Measurements from ENCODE around the gene S100A9. TPM values are rescaled to one million over a fixed set of nuclear protein-coding genes. Genes with fewer than 3 reads are reported as not detected.

Gene S100A9
- total and polyA plus RNA-seq, 3 experiments from 2014 or later, result 1.6 to 4.7 (median 2.3) TPM

DNA sequence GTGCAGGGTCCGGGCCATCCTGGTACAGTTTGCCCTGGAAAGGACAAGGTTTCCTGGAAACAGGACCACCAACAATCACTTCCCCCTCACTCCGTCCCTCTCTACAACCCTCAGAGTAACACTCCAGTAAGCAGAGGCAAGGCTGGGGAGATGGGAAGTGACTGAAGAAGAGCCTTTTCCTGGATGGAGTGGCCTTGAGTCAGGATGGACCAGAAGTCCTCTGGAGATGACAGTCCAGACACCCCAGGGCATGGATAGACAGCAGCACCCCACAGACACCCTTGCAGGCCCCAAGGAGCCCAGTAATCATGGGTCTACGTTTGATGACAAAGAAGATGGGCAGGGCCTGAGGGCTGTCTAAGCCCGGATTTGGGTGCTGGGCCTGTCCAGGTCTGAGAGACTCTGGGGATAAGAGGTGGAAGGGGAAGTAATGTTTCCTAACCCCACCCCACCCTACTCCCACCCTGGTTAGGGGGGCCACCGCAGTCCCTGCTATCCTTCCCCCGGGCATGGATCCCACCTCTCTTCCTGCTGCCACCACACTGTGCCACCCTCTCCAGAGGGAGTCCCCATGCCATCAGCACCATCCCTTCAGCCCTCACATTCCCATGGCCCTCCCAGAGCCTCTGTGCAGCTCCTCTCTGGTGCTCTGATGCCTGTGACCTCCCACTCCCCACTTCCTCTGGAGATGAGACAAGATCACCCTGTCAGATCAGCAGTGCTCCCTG is 40.4 kb downstream of the S100A9 start:
- Mint-ChIP-seq H3K36me3 (no peaks in the 10 kb centered on the region), H3K27me3 (peaks cover 23 to 49% of the 10 kb centered on the region in 2 donors), H3K27ac (no peak overlapping the region), H3K9me3 (no peaks in the 10 kb centered on the region), H3K4me3 (no peak overlapping the region), H3K4me1 (no peaks in the 10 kb centered on the region)
- no peaks in the 10 kb centered on the region for H3K36me3 ChIP-seq (ENCODE audit: insufficient read depth, low read length)
- H3K27me3 ChIP-seq (ENCODE audit: insufficient read depth, low read length, poor library complexity, severe bottlenecking), result no peaks in the 10 kb centered on the region
- ChIA-PET CTCF (no interaction called here), POLR2A (no interaction called here)
- H3K9me3 ChIP-seq (ENCODE audit: low read length), result no peaks in the 10 kb centered on the region
- no peak overlapping the region for H3K4me3 ChIP-seq (ENCODE audit: low read length)
- no peak overlapping the region for H3K27ac ChIP-seq (ENCODE audit: low read depth, low read length)
- DNase-seq, result no peak
- no peaks in the 10 kb centered on the region for H3K4me1 ChIP-seq (ENCODE audit: insufficient read depth, low read length)

DNA sequence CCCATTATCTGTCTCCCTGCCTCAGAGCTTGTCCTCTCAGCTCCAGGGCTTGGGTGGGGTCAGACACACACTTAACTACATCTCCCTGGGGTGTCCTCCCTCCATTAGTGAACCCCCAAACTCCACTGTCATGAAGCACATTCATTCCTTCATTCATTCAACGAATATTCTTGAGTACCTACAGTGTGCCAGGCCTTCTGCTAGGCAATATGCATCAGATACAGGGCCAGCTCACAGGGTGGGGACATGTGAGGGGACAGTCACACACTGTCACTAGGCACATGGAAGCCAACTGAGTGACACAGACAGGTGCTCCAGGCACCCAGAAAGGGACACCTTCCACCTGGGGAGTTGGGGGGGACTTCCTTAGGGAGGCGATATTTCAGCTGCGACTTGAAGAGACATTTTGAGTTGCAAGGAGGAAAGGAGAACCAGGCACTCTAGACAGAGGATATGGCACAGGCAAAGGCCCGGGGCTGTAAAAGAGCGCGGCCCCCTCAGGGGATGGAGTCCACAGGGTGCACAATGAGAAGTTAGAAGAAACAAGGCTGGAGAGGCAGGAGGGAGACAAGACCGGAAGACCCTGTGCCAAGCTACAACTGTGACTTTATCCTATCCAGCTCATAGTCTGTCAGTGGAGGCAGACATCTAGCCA is 41.9 kb downstream of the S100A9 start:
- CTCF ChIA-PET, result no interaction called here
- H3K27me3 Mint-ChIP-seq, result peaks cover 27 to 37% of the 10 kb centered on the region in 2 donors
- no peaks in the 10 kb centered on the region for H3K36me3 Mint-ChIP-seq
- H3K4me3 Mint-ChIP-seq, result no peak overlapping the region
- no peaks in the 10 kb centered on the region for H3K9me3 Mint-ChIP-seq
- H3K4me1 Mint-ChIP-seq, result peaks cover under 1 to 2% (median under 1%) of the 10 kb centered on the region in 3 donors
- Histone ChIP-seq H3K4me1 (ENCODE audit: insufficient read depth, low read length) (no peaks in the 10 kb centered on the region), H3K9me3 (ENCODE audit: low read length) (no peaks in the 10 kb centered on the region), H3K36me3 (ENCODE audit: insufficient read depth, low read length) (no peaks in the 10 kb centered on the region), H3K4me3 (ENCODE audit: low read length) (no peak overlapping the region), H3K27ac (ENCODE audit: low read depth, low read length) (no peak overlapping the region), H3K27me3 (ENCODE audit: insufficient read depth, low read length, poor library complexity, severe bottlenecking) (no peaks in the 10 kb centered on the region)
- POLR2A ChIA-PET, result no interaction called here
- H3K27ac Mint-ChIP-seq, result no peak overlapping the region
- no peak for DNase-seq

DNA sequence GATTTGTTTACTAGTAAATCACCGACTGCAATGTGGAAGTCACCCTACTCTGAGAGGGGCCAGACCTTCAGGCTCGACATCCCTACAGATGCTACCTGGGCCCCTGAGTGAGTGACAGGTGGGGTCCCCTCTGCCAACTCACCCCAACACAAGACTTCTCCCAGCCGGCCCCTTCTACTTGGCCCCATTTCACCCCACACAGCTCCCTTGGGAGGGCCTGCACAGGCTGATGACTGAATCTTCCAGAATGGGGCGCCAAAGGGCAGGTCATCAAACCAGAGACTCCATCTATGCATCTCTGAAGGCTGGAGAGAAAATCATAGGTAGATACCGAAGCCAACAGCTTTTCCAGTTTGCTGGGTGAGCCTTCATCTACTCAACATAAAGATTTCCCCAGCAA is 42.6 kb downstream of the S100A9 start:
- Mint-ChIP-seq H3K27ac (no peak overlapping the region), H3K9me3 (no peaks in the 10 kb centered on the region), H3K4me3 (no peak overlapping the region), H3K4me1 (peaks cover 3 to 5% (median 3%) of the 10 kb centered on the region in 3 donors), H3K27me3 (peaks cover 25 to 30% of the 10 kb centered on the region in 2 donors), H3K36me3 (no peaks in the 10 kb centered on the region)
- no peak overlapping the region for H3K4me3 ChIP-seq (ENCODE audit: low read length)
- H3K9me3 ChIP-seq (ENCODE audit: low read length), result no peaks in the 10 kb centered on the region
- POLR2A ChIA-PET, result no interaction called here
- H3K27me3 ChIP-seq (ENCODE audit: insufficient read depth, low read length, poor library complexity, severe bottlenecking), result no peaks in the 10 kb centered on the region
- H3K27ac ChIP-seq (ENCODE audit: low read depth, low read length), result no peak overlapping the region
- CTCF ChIA-PET, result no interaction called here
- no peaks in the 10 kb centered on the region for H3K36me3 ChIP-seq (ENCODE audit: insufficient read depth, low read length)
- H3K4me1 ChIP-seq (ENCODE audit: insufficient read depth, low read length), result no peaks in the 10 kb centered on the region
- no peak for DNase-seq

DNA sequence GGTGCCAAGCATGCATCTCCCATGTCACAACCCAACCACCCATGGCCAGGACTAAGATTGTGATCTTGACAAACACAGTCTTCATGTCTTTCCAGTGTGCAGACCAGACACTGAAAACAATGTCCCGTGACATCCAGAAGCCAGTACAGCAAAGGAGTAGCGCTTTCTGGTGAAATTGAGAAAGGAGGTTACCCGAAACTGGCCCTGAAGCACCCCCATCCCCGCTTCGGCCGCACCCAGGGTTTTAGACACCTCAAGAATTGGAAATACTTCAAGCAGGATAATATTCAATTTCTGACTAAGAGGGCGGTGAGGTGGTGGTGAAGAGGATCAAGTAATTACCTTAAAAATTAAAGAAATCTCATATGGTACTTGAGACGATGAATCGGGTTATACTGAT is 43.8 kb downstream of the S100A9 start:
- peaks cover 21 to 24% of the 10 kb centered on the region in 2 donors for H3K27me3 Mint-ChIP-seq
- CTCF ChIA-PET, result interaction anchor here (1.4 kb wide), 1 partner anchor 48 kb away, joined by 5 read pairs; no protein-coding TSS in a partner anchor

DNA sequence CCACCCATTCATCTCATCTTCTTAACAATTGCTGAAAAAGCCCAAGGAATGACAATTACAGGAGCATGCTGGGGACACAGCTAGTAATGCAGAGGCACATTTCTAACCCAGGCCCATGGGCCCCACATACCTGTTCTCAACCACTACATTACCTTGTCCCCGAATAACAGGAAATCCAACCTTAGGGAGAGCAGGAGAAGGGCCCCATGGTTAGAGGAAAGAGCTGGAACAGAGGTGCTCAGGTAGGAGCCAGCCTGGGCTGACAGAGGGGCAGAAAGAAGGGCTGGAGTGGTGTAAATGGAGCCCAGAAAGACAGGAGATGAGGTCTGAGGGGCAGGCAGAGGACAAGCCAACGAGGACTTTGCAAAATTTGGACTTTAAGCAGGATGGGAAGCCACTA is 44.6 kb downstream of the S100A9 start:
- H3K4me3 Mint-ChIP-seq, result no peak overlapping the region
- no peaks in the 10 kb centered on the region for H3K4me1 ChIP-seq (ENCODE audit: insufficient read depth, low read length)
- H3K4me3 ChIP-seq (ENCODE audit: low read length), result no peak overlapping the region
- H3K27ac Mint-ChIP-seq, result no peak overlapping the region
- POLR2A ChIA-PET, result no interaction called here
- H3K27ac ChIP-seq (ENCODE audit: low read depth, low read length), result no peak overlapping the region
- CTCF ChIA-PET, result interaction anchor here (1.4 kb wide), 1 partner anchor 49 kb away, joined by 5 read pairs; no protein-coding TSS in a partner anchor
- peaks cover 8 to 18% (median 12%) of the 10 kb centered on the region in 3 donors for H3K4me1 Mint-ChIP-seq
- H3K36me3 ChIP-seq (ENCODE audit: insufficient read depth, low read length), result no peaks in the 10 kb centered on the region
- H3K27me3 ChIP-seq (ENCODE audit: insufficient read depth, low read length, poor library complexity, severe bottlenecking), result no peaks in the 10 kb centered on the region
- H3K27me3 Mint-ChIP-seq, result peaks cover 18 to 22% of the 10 kb centered on the region in 2 donors
- no peaks in the 10 kb centered on the region for H3K9me3 Mint-ChIP-seq
- DNase-seq, result no peak
- no peaks in the 10 kb centered on the region for H3K9me3 ChIP-seq (ENCODE audit: low read length)
- no peaks in the 10 kb centered on the region for H3K36me3 Mint-ChIP-seq

More for the DNA sequence above, 43.8 kb downstream of the S100A9 start:
- H3K4me3 Mint-ChIP-seq, result no peak overlapping the region
- H3K9me3 Mint-ChIP-seq, result no peaks in the 10 kb centered on the region
- DNase-seq, result no peak
- peaks cover 4 to 10% (median 5%) of the 10 kb centered on the region in 3 donors for H3K4me1 Mint-ChIP-seq
- no peaks in the 10 kb centered on the region for H3K4me1 ChIP-seq (ENCODE audit: insufficient read depth, low read length)
- H3K36me3 Mint-ChIP-seq, result no peaks in the 10 kb centered on the region
- H3K4me3 ChIP-seq (ENCODE audit: low read length), result no peak overlapping the region
- no peaks in the 10 kb centered on the region for H3K27me3 ChIP-seq (ENCODE audit: insufficient read depth, low read length, poor library complexity, severe bottlenecking)
- no peaks in the 10 kb centered on the region for H3K9me3 ChIP-seq (ENCODE audit: low read length)
- POLR2A ChIA-PET, result no interaction called here
- H3K36me3 ChIP-seq (ENCODE audit: insufficient read depth, low read length), result no peaks in the 10 kb centered on the region
- no peak overlapping the region for H3K27ac ChIP-seq (ENCODE audit: low read depth, low read length)
- H3K27ac Mint-ChIP-seq, result no peak overlapping the region

DNA sequence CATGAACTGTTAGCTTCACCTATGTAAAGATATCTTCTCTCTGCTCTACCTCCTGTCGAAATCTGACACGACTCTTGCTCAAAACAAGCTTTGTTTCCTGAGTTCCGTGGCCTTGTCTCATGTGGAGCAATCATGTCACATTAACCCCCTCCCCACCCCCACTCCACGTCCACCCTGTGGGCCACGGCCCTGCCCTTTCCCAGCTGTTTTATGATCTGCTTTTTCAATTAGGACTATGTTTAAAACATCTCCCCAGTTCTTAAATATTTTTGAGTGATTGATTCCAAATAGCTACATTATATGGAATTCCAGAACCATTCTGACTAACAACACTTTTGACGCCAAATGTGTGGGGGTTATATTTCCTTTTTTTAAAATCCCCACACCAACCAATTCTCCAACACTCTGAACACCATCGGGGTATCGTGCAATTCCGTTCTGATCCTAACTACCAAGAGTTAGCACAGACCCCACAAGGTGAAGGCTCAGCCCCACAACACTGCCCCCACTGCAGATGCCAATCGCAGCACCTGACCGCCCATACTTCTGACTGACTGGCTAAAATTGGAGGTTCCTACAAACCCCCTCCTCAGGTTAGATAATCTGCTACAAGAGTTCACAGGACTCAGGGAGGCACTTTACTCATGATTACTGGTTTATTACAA is 45.9 kb downstream of the S100A9 start:
- no peaks in the 10 kb centered on the region for H3K9me3 ChIP-seq (ENCODE audit: low read length)
- CTCF ChIA-PET, result no interaction called here
- H3K4me3 ChIP-seq (ENCODE audit: low read length), result no peak overlapping the region
- Mint-ChIP-seq H3K27me3 (peaks cover 17 to 27% of the 10 kb centered on the region in 2 donors), H3K9me3 (peaks cover 0 to 7% (median 4%) of the 10 kb centered on the region in 5 donors), H3K36me3 (no peaks in the 10 kb centered on the region), H3K4me3 (no peak overlapping the region), H3K27ac (no peak overlapping the region), H3K4me1 (peaks cover 8 to 31% (median 15%) of the 10 kb centered on the region in 3 donors)
- DNase-seq, result no peak
- no peaks in the 10 kb centered on the region for H3K27me3 ChIP-seq (ENCODE audit: insufficient read depth, low read length, poor library complexity, severe bottlenecking)
- H3K36me3 ChIP-seq (ENCODE audit: insufficient read depth, low read length), result no peaks in the 10 kb centered on the region
- H3K27ac ChIP-seq (ENCODE audit: low read depth, low read length), result no peak overlapping the region
- no peaks in the 10 kb centered on the region for H3K4me1 ChIP-seq (ENCODE audit: insufficient read depth, low read length)
- POLR2A ChIA-PET, result no interaction called here

DNA sequence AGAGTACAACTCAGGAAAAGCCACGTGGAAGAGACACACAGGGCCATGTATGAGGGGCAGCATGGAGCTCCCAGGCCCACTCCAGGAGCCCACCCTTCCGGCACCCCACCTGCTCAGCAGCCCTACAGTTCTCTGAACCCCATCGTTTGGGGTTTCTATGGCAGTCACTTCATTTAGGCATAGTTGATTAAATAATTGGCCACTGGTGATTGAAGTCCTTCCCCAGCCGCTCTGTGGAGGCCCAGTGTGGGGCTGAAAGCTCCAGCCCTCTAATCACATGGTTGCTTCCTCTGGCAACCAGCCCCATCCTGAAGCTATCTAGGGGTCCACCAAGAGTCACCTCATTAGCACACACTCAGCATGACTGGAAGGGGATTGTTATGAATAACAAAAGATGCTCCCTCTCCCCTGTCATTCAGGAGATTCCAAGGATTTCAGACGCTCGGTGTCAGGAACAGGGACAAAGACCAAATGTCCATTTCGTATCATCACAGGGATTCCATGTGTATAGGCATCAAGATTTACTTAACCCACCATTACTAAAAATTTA is 46.5 kb downstream of the S100A9 start:
- Histone ChIP-seq H3K9me3 (ENCODE audit: low read length) (no peaks in the 10 kb centered on the region), H3K27ac (ENCODE audit: low read depth, low read length) (no peak overlapping the region), H3K4me1 (ENCODE audit: insufficient read depth, low read length) (no peaks in the 10 kb centered on the region), H3K36me3 (ENCODE audit: insufficient read depth, low read length) (no peaks in the 10 kb centered on the region), H3K4me3 (ENCODE audit: low read length) (no peak overlapping the region), H3K27me3 (ENCODE audit: insufficient read depth, low read length, poor library complexity, severe bottlenecking) (no peaks in the 10 kb centered on the region)
- no peaks in the 10 kb centered on the region for H3K36me3 Mint-ChIP-seq
- DNase-seq, result no peak
- H3K4me1 Mint-ChIP-seq, result peaks cover 8 to 31% (median 15%) of the 10 kb centered on the region in 3 donors
- no peak overlapping the region for H3K4me3 Mint-ChIP-seq
- CTCF ChIA-PET, result interaction anchor here (1.0 kb wide), 1 partner anchor 20 kb away, joined by 3 read pairs; no protein-coding TSS in a partner anchor
- peaks cover 16 to 28% of the 10 kb centered on the region in 2 donors for H3K27me3 Mint-ChIP-seq
- H3K27ac Mint-ChIP-seq, result no peak overlapping the region
- POLR2A ChIA-PET, result no interaction called here
- H3K9me3 Mint-ChIP-seq, result peaks cover 0 to 7% (median 4%) of the 10 kb centered on the region in 5 donors

DNA sequence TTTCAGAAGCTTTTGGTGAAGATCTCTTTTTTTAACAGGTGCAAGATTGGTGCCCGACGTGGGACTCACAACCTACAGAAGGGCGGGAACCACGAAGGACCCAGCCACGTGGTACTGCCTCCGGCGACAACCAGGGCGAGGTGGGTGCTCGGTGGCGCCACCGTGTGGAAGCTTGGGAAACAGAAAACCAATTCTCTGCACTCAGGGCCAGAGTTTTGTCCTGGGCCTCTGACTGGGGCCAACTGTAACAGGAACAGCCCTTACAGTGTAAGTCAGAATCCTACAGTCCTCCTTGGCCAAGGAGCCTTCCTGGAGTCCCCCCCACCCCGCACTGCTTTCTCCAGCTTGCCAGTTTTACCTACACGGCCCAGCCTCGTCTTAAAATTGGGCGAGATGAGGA is 47.1 kb downstream of the S100A9 start:
- peaks cover 16 to 34% of the 10 kb centered on the region in 2 donors for H3K27me3 Mint-ChIP-seq
- no peak overlapping the region for H3K4me3 Mint-ChIP-seq
- Histone ChIP-seq H3K4me1 (ENCODE audit: insufficient read depth, low read length) (no peaks in the 10 kb centered on the region), H3K27ac (ENCODE audit: low read depth, low read length) (no peak overlapping the region), H3K4me3 (ENCODE audit: low read length) (no peak overlapping the region), H3K9me3 (ENCODE audit: low read length) (no peaks in the 10 kb centered on the region), H3K27me3 (ENCODE audit: insufficient read depth, low read length, poor library complexity, severe bottlenecking) (no peaks in the 10 kb centered on the region), H3K36me3 (ENCODE audit: insufficient read depth, low read length) (no peaks in the 10 kb centered on the region)
- no peak overlapping the region for H3K27ac Mint-ChIP-seq
- H3K9me3 Mint-ChIP-seq, result peaks cover 0 to 9% (median 4%) of the 10 kb centered on the region in 5 donors
- peak; percentile 6 to 53 (median 26) for DNase-seq
- peaks cover 0 to 2% (median 0%) of the 10 kb centered on the region in 3 donors for H3K36me3 Mint-ChIP-seq
- ChIA-PET POLR2A (no interaction called here), CTCF (interaction anchor here (1.0 kb wide), 1 partner anchor 19 kb away, joined by 3 read pairs; no protein-coding TSS in a partner anchor)
- H3K4me1 Mint-ChIP-seq, result peaks cover 8 to 31% (median 15%) of the 10 kb centered on the region in 3 donors
